IPS-NIHi11 (cell line): ENCODE results near the gene FAM171A2.
A peak's percentile ranks its signal among the peaks of the same experiment; 100 is the strongest.
"Not testable (repeated sequence)": the region's sequence is repeated elsewhere in the genome, so short reads cannot be mapped to it uniquely, and the experiment has no call there.

Experiments
- DNase-seq: peaks from one replicate; pipeline ENCODE4 v3.0.0; 2012; ENCODE audit warnings: mixed read lengths, low spot score

Gene FAM171A2

GRCh38 chr17:44363613-44364159 lies at the start of gene FAM171A2:
TSS of gene FAM171A2 (minus strand) at chr17:44363853. CDS start at chr17:44363714, 139 bp downstream.
- DNase-seq, result peak; percentile 93

- no peak for DNase-seq
Observed at GRCh38 chr17:44409309-44410028, 45.8 kb upstream of the FAM171A2 start.

GRCh38 chr17:44408786-44409185 lies 45.1 kb upstream of the FAM171A2 start:
- no peak for DNase-seq

- no peak for DNase-seq
Observed at GRCh38 chr17:44402564-44403172, 39.0 kb upstream of the FAM171A2 start.

- peak; percentile 47 for DNase-seq
Observed at GRCh38 chr17:44400226-44400847, 36.7 kb upstream of the FAM171A2 start.

GRCh38 chr17:44398692-44399691 lies 35.3 kb upstream of the FAM171A2 start:
- DNase-seq, result no peak

GRCh38 chr17:44397479-44398440 lies 34.1 kb upstream of the FAM171A2 start:
- DNase-seq, result no peak

GRCh38 chr17:44396946-44397345 lies 33.3 kb upstream of the FAM171A2 start:
- DNase-seq, result no peak

- DNase-seq, result no peak
Observed at GRCh38 chr17:44394833-44395232, 31.2 kb upstream of the FAM171A2 start.

GRCh38 chr17:44394112-44394511 lies 30.5 kb upstream of the FAM171A2 start:
- DNase-seq, result not testable (repeated sequence)

GRCh38 chr17:44390250-44390870 lies 26.7 kb upstream of the FAM171A2 start:
- no peak for DNase-seq

- DNase-seq, result no peak
Observed at GRCh38 chr17:44389723-44390202, 26.1 kb upstream of the FAM171A2 start.

- no peak for DNase-seq
Observed at GRCh38 chr17:44389281-44389680, 25.6 kb upstream of the FAM171A2 start, which contains the start of gene ITGA2B. TSS of gene ITGA2B (minus strand) at chr17:44389649. CDS start at chr17:44389473, 176 bp downstream.

- DNase-seq, result no peak
Observed at GRCh38 chr17:44387804-44388203, 24.2 kb upstream of the FAM171A2 start.

- DNase-seq, result no peak
Observed at GRCh38 chr17:44386182-44386525, 22.5 kb upstream of the FAM171A2 start.

GRCh38 chr17:44385287-44386181 lies 21.9 kb upstream of the FAM171A2 start:
- peak; percentile 96 for DNase-seq

- DNase-seq, result no peak
Observed at GRCh38 chr17:44384823-44385286, 21.2 kb upstream of the FAM171A2 start.

- peak; percentile 55 for DNase-seq
Observed at GRCh38 chr17:44384281-44384822, 20.7 kb upstream of the FAM171A2 start.
